Measurements from ENCODE around the gene CCL2.

The CCL2 gene

DNA sequence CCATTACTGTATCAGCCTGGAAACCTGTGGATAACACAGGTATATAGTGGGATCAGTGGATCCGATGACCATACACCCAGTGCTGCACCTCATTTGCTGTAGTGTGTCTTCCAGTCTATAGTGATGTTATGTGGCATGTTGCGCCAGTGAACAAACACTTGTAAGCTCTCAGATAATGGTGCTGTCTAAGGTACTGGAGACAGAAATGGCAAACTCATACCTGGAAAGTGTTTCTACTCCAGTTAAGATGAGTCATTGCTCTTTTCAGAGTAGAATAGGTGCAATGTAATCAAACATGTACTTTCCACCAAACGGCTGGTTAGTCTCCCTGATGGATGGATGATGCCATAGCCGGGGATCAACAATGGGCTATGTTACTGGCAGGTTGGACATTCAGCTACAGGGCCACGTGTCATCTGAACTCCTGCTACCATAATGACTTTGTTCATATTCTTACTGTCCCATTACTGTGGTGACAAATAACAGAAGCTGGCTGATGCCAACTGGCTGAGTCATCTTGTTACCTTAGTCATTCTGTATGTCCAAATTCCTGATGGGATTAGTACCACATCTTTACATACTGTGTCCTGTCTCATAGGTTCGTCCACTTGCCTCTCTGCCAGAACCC lies 36.8 kb downstream of the CCL2 start:
- no peak for DNase-seq (ENCODE audit: low spot score)
- TF ChIP-seq, protein P1, sequence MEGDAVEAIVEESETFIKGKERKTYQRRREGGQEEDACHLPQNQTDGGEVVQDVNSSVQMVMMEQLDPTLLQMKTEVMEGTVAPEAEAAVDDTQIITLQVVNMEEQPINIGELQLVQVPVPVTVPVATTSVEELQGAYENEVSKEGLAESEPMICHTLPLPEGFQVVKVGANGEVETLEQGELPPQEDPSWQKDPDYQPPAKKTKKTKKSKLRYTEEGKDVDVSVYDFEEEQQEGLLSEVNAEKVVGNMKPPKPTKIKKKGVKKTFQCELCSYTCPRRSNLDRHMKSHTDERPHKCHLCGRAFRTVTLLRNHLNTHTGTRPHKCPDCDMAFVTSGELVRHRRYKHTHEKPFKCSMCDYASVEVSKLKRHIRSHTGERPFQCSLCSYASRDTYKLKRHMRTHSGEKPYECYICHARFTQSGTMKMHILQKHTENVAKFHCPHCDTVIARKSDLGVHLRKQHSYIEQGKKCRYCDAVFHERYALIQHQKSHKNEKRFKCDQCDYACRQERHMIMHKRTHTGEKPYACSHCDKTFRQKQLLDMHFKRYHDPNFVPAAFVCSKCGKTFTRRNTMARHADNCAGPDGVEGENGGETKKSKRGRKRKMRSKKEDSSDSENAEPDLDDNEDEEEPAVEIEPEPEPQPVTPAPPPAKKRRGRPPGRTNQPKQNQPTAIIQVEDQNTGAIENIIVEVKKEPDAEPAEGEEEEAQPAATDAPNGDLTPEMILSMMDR (IDR thresholded peaks at IDR 0.05; ENCODE audit: borderline replicate concordance, control extremely low read depth, extremely low read depth, insufficient read depth, missing control alignments): no peak
- in situ Hi-C loops (cut with MboI; ENCODE audit: low sequenced_read_pairs, unreplicated experiment): no loop called here

DNA sequence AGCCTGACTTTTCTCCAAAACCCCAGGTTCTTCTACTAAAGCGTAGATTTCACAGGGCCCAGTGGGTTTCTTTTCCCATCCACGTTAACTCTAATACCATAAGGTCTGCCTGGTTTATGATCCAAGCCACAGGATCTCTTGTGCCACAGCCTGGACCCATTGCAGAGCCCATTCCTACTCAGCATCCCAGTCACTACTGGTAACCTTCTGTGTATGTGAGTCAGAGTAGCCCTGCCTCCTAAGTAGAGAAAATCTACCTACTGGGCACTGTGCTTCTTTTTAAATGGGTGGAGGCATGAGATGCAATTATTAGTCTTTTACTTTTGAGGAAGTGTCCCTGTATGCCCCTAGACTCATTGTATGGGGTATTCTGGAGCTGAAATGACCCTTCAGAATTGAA lies 43.9 kb downstream of the CCL2 start:
- in situ Hi-C loops (cut with MboI; ENCODE audit: low sequenced_read_pairs, unreplicated experiment): no loop called here
- no peak for DNase-seq (ENCODE audit: low spot score)
- TF ChIP-seq, protein P1 (IDR thresholded peaks at IDR 0.05; ENCODE audit: borderline replicate concordance, control extremely low read depth, extremely low read depth, insufficient read depth, missing control alignments): no peak

DNA sequence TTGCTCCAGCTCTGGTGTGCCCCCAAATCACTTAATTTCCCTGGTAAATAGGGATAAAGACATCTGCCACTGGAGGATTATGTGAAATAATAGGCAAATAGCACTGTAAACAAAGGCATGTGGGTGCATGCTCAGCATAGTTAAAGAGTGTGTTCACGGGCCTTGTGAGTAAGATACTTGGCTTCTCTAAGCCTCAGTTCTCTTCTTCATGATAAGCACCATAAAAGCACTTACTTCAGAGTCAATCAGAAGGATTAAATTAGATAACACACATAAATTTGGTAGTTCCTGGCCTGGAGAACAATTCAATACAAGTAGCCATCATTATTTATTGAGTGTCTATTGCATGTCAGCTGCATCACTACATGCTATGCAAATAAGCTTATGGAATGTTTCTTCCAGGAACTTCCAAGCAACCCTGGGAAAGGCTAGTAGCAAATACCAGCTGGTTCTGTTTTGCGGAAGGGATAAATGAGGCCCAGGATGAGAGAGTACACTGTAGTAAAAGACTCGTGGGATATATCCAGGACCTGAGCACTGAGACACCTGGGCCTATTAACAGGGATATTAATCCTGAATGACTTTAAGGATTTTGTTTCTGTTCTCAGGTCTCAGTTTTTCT lies 45.0 kb downstream of the CCL2 start:
- DNase-seq (ENCODE audit: low spot score): no peak
- TF ChIP-seq, protein P1 (IDR thresholded peaks at IDR 0.05; ENCODE audit: borderline replicate concordance, control extremely low read depth, extremely low read depth, insufficient read depth, missing control alignments): no peak

DNA sequence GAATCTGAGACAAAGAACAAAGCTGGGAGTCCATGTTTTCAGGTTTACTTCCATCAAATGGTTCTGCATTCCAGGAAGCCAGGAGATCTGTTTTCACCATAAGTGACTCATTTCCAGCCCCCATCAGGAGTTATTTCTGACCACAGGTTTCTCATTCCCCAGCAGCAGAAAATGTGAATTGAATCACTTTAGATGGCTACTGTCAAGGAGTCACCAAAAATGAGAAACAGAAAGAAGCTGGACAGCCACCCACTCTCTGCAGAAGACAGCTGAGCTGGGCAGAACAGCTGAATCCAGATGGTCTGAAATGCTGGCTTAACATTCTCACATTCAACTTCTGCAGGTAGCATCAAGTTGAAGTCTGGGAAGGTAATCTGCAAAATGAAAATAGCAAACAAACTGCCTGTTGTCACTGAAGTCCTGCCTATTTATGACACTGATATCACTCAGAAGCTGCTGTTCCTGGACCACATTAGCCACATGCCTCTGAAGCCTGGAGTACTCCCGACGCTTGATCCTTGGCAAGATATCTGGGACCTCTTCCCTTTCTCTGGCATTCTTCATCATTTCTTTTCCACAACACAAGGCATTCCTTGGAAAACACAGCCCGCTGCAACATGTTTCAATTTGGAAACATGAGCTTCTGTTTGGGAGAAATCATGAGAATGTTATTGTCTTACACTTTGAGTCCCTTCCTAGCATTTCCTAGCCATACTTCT lies 45.7 kb downstream of the CCL2 start:
- no peak for DNase-seq (ENCODE audit: low spot score)
- TF ChIP-seq, protein P1 (IDR thresholded peaks at IDR 0.05; ENCODE audit: borderline replicate concordance, control extremely low read depth, extremely low read depth, insufficient read depth, missing control alignments): no peak
- in situ Hi-C loops (cut with MboI; ENCODE audit: low sequenced_read_pairs, unreplicated experiment): no loop called here

More for the DNA sequence above, 45.0 kb downstream of the CCL2 start:
- in situ Hi-C loops (cut with MboI; ENCODE audit: low sequenced_read_pairs, unreplicated experiment): no loop called here

DNA sequence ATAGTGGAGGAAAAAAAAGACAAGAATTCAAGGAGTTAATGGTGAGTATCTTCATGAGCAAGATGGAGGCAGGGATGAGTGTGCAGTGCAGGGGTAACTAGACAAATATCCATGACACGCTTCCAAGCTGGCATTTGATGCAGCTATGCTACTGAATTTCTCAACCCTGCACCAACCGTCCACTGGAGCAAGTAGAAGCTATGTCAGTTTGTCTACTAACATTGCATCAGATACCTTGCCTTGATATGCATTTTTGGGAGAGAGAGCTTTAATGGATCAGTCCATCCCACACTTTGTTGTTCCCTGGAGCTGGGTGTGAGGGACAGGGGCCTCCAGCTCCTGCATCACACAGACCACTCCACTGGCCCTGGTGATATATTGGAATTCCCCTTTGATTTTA lies 46.9 kb downstream of the CCL2 start:
- TF ChIP-seq, protein P1 (IDR thresholded peaks at IDR 0.05; ENCODE audit: borderline replicate concordance, control extremely low read depth, extremely low read depth, insufficient read depth, missing control alignments): no peak
- in situ Hi-C loops (cut with MboI; ENCODE audit: low sequenced_read_pairs, unreplicated experiment): no loop called here
- DNase-seq (ENCODE audit: low spot score): no peak

DNA sequence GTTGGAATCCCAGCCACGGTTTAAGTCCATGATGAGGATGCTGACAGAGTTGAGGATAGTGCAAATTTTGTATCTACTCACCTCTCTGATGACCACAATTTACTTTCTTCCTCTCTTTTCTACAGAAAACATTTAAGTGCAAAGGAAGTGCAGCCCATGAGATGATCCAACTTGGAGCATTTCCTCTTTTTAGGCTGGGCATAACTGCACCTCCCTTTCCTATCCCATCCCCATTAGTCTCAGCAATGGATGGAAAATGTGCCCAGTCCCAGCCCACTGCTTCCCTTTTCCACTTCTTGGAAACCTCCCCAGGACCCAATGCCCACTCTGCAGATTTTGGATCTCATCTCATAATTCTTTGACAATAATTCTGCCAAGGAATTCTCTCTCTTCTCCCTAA lies 47.6 kb downstream of the CCL2 start:
- in situ Hi-C loops (cut with MboI; ENCODE audit: low sequenced_read_pairs, unreplicated experiment): no loop called here
- no peak for DNase-seq (ENCODE audit: low spot score)
- TF ChIP-seq, protein P1 (IDR thresholded peaks at IDR 0.05; ENCODE audit: borderline replicate concordance, control extremely low read depth, extremely low read depth, insufficient read depth, missing control alignments): no peak
